ENCODE data around the gene SGTA. TPM values are rescaled to one million over a fixed set of nuclear protein-coding genes. Genes with fewer than 3 reads are reported as not detected.

The SGTA gene
- total and polyA plus RNA-seq, 9 of the 15 experiments (the other 6 are each of a cell fraction or from before 2014, with no cell fraction given) = 1.4 to 110 (median 49.9) TPM

- no peak for TF ChIP-seq PREB (CRISPR knock-in tag; IDR thresholded peaks at IDR 0.05)
- TF ChIP-seq KLF10 (CRISPR knock-in tag; IDR thresholded peaks at IDR 0.05) = no peak
- no peak for TF ChIP-seq ZBTB34 (CRISPR knock-in tag; IDR thresholded peaks at IDR 0.05)
- no peak for TF ChIP-seq ZNF324 (CRISPR knock-in tag; IDR thresholded peaks at IDR 0.05)
- TF ChIP-seq ZHX1 (conservative IDR thresholded peaks at IDR 0.05; ENCODE audit: low read length) = 0 out of 2 replicates have a peak, but pooled peaks have one; percentile 53
- TF ChIP-seq ZBTB26 (CRISPR knock-in tag; IDR thresholded peaks at IDR 0.05) = no peak
- no peak for TF ChIP-seq SMARCC2 (IDR thresholded peaks at IDR 0.05; ENCODE audit: low read depth)
- no peak for TF ChIP-seq YBX1 (IDR thresholded peaks at IDR 0.05)
- TF ChIP-seq MEF2A (IDR thresholded peaks at IDR 0.05; ENCODE audit: control insufficient read depth, low read depth, low read length) = 0 out of 2 replicates have a peak, but pooled peaks have one; percentile 24
- peak; percentile 38; the same call in 1 of the 2 replicates for TF ChIP-seq USF2 (CRISPR knock-in tag; IDR thresholded peaks at IDR 0.05)
- TF ChIP-seq SRF (CRISPR knock-in tag; IDR thresholded peaks at IDR 0.05) = peak in 1 of 2 experiments; percentile 79; a peak in 1 of 4 replicates
- no peak for TF ChIP-seq NFRKB (IDR thresholded peaks at IDR 0.05; ENCODE audit: low read depth)
- TF ChIP-seq RCOR1 (IDR thresholded peaks at IDR 0.05; ENCODE audit: borderline replicate concordance in 1 of 2, low read depth in 2 of 2, low read length in 2 of 2) = peak in 1 of 2 experiments; percentile 52; a peak in 1 of 4 replicates
- peak; percentile 27; the same call in 1 of the 2 replicates for TF ChIP-seq NBN (IDR thresholded peaks at IDR 0.05; ENCODE audit: low read depth)
- peak; percentile 44; the same call in 1 of the 2 replicates for TF ChIP-seq DIDO1 (tag; IDR thresholded peaks at IDR 0.05; ENCODE audit: low read depth)
- TF ChIP-seq MBD2 (IDR thresholded peaks at IDR 0.05; ENCODE audit: borderline replicate concordance, low read depth) = peak; percentile 84
- TF ChIP-seq CBX5 (IDR thresholded peaks at IDR 0.05; ENCODE audit: borderline replicate concordance, low read depth) = 0 out of 2 replicates have a peak, but pooled peaks have one; percentile 29
- TF ChIP-seq POLR2A (conservative IDR thresholded peaks at IDR 0.05) = peak; percentile 50; the same call in 1 of the 2 replicates
- 0 out of 2 replicates have a peak, but pooled peaks have one; percentile 56 for TF ChIP-seq KDM2B (CRISPR knock-in tag; IDR thresholded peaks at IDR 0.05)
- no peak for TF ChIP-seq ZZZ3 (IDR thresholded peaks at IDR 0.05)
- TF ChIP-seq SREBF1 (IDR thresholded peaks at IDR 0.05; ENCODE audit: borderline replicate concordance, low read depth, low read length) = peak; percentile 75; the same call in 1 of the 2 replicates
- TF ChIP-seq E2F3 (CRISPR knock-in tag; IDR thresholded peaks at IDR 0.05) = 0 out of 2 replicates have a peak, but pooled peaks have one; percentile 9
These were observed 36.6 kb upstream of the SGTA start, which contains the start of gene ZNF554 (continued) for GRCh38 chr19:2819540-2820111.

Data from K562 (cell line).